Panc1 (cell line): ENCODE measurements around the gene ROBO1. TPM values are rescaled to one million over a fixed set of nuclear protein-coding genes. Genes with fewer than 3 reads are reported as not detected.

Experiments used
- ATAC-seq: fragments of 200-7000 bp; cut with Tn5 transposase; 2 replicates; pipeline ENCODE4 v1.9.1; 2020; ENCODE audit warnings: mild to moderate bottlenecking, moderate library complexity
- BruUV-seq: library from RNA; stranded (reverse); fragments of 400-500 nt; replicated peaks from 2 replicates; lab custom pipeline; 2021; lab: Mats Ljungman, UMichigan
- CTCF ChIA-PET: fragments of 300-600 bp; sonication (Branson Sonifier 250); formaldehyde crosslinking; loops from one replicate; lab custom pipeline; 2022; ENCODE audit warnings: antibody characterized with exemption; lab: Charles Lee
- POLR2A ChIA-PET: fragments of 300-600 bp; sonication (Branson Sonifier 250); formaldehyde crosslinking; loops from one replicate; lab custom pipeline; 2022; ENCODE audit warnings: antibody characterized with exemption; lab: Charles Lee
- DNase-seq: peaks from one replicate; pipeline ENCODE4 v3.0.0-alpha.2; 2010; ENCODE audit warnings: low read depth, low spot score
- H3K27ac ChIP-seq: 2 replicates; pipeline ENCODE4 v1.5.1; 2011; ENCODE audit warnings: mild to moderate bottlenecking, low read length, inconsistent platforms
- H3K27me3 ChIP-seq: fragments of 200-500 bp; sonication (Bioruptor generic); 2 replicates; pipeline ENCODE4 v1.6.0; 2014; ENCODE audit warnings: low read length, inconsistent platforms; ENCODE audit not compliant: control insufficient read depth, insufficient read depth
- H3K36me3 ChIP-seq: fragments of 200-500 bp; sonication (Bioruptor generic); 2 replicates; pipeline ENCODE4 v1.5.1; 2014; ENCODE audit warnings: inconsistent platforms, mild to moderate bottlenecking, low read length, moderate library complexity; ENCODE audit not compliant: control insufficient read depth, insufficient read depth
- H3K4me1 ChIP-seq: 2 replicates; pipeline ENCODE4 v1.5.1; 2011; ENCODE audit warnings: inconsistent platforms, mild to moderate bottlenecking, low read length, moderate library complexity; ENCODE audit not compliant: control insufficient read depth, insufficient read depth
- H3K4me3 ChIP-seq, 2 experiments: 2 replicates each; pipeline ENCODE4 v1.5.1; 2011 to 2012; ENCODE audit warnings: low read depth in 2 of 2, low read length in 2 of 2, mild to moderate bottlenecking in 2 of 2, inconsistent platforms in 1 of 2, moderate library complexity in 1 of 2
- H3K9me3 ChIP-seq: fragments of 200-500 bp; sonication (Bioruptor generic); 2 replicates; pipeline ENCODE4 v1.5.1; 2014; ENCODE audit warnings: low read depth, mild to moderate bottlenecking, inconsistent platforms, low read length, moderate library complexity; ENCODE audit not compliant: control insufficient read depth, insufficient read depth
- POLR2AphosphoS5 ChIP-seq: IDR thresholded peaks from 2 replicates; pipeline ENCODE4 v1.6.1; 2012; ENCODE audit warnings: mild to moderate bottlenecking, low read depth, low read length, moderate library complexity
- SIN3A ChIP-seq: IDR thresholded peaks from 2 replicates; pipeline ENCODE4 v1.6.1; 2012; ENCODE audit warnings: low read depth, mild to moderate bottlenecking, low read length, moderate library complexity, borderline replicate concordance; ENCODE audit not compliant: insufficient read depth
- TCF7L2 ChIP-seq: IDR thresholded peaks from 2 replicates; pipeline ENCODE4 v1.6.1; 2011; ENCODE audit warnings: mild to moderate bottlenecking, low read depth, low read length, inconsistent platforms
- in situ Hi-C: cut with HindIII; loops from 2 replicates; pipeline ENCODE4 v1.10.0; 2016; ENCODE audit warnings: low sequenced_read_pairs, low pct_unique_long_range_greater_than_20kb
- intact Hi-C: fragments of 100-400 bp; cut with micrococcal nuclease; formaldehyde crosslinking; loops from one replicate; pipeline ENCODE4 v1.10.0; 2022; ENCODE audit not compliant: unreplicated experiment
- total RNA-seq: library from RNA; stranded (reverse); gene quantifications from one replicate; pipeline ENCODE4 v1.2.1, GENCODE V29; 2021; ENCODE audit not compliant: unreplicated experiment
- TF ChIP-seq, protein P1 (sequence below), 2 experiments: IDR thresholded peaks; 2 replicates each; pipeline ENCODE4 v1.6.1; 2011 to 2012; ENCODE audit warnings: low read depth in 2 of 2, control low read depth in 1 of 2, low read length in 1 of 2, mild to moderate bottlenecking in 1 of 2, moderate library complexity in 1 of 2; ENCODE audit not compliant: insufficient read depth in 1 of 2
- TF ChIP-seq, protein P2 (sequence below): fragments of 450-650 bp; IDR thresholded peaks from 2 replicates; pipeline ENCODE4 v1.5.1; 2017; ENCODE audit warnings: mild to moderate bottlenecking

Gene ROBO1
- total RNA-seq, 1 experiment from 2014 or later = 61.6 TPM

DNA sequence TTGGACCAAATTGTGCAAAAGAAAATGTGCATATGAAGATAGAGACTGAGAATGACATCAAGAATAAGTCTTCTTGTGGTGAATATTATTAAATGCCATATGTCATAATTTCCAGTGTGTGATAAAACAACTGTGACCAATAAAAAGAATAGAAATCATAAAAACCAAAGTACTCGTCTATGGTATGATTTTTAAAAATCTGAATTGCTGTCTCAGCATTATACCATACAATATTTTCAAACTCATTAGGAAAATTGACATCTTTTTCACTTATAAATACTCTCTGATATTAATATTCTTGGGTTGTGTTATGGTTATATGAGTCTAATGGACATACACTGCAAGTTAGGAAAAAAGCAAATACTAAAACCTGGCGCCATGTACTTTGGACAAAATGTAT, 279.4 kb downstream of the ROBO1 start:
- in situ Hi-C loops (no loop called here), intact Hi-C loops (no loop called here)
- Histone ChIP-seq H3K4me1 (no peaks in the 10 kb centered on the region), H3K9me3 (no peaks in the 10 kb centered on the region), H3K27ac (no peak overlapping the region), H3K27me3 (no peaks in the 10 kb centered on the region), H3K4me3 (no peak overlapping the region), H3K36me3 (no peaks in the 10 kb centered on the region)
- TF ChIP-seq, protein P1, sequence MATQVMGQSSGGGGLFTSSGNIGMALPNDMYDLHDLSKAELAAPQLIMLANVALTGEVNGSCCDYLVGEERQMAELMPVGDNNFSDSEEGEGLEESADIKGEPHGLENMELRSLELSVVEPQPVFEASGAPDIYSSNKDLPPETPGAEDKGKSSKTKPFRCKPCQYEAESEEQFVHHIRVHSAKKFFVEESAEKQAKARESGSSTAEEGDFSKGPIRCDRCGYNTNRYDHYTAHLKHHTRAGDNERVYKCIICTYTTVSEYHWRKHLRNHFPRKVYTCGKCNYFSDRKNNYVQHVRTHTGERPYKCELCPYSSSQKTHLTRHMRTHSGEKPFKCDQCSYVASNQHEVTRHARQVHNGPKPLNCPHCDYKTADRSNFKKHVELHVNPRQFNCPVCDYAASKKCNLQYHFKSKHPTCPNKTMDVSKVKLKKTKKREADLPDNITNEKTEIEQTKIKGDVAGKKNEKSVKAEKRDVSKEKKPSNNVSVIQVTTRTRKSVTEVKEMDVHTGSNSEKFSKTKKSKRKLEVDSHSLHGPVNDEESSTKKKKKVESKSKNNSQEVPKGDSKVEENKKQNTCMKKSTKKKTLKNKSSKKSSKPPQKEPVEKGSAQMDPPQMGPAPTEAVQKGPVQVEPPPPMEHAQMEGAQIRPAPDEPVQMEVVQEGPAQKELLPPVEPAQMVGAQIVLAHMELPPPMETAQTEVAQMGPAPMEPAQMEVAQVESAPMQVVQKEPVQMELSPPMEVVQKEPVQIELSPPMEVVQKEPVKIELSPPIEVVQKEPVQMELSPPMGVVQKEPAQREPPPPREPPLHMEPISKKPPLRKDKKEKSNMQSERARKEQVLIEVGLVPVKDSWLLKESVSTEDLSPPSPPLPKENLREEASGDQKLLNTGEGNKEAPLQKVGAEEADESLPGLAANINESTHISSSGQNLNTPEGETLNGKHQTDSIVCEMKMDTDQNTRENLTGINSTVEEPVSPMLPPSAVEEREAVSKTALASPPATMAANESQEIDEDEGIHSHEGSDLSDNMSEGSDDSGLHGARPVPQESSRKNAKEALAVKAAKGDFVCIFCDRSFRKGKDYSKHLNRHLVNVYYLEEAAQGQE (IDR thresholded peaks at IDR 0.05; ENCODE audit: insufficient read depth in 1 of 2, low read depth in 2 of 2, low read length in 1 of 2) = no peak
- TF ChIP-seq POLR2AphosphoS5 (no peak), TCF7L2 (no peak), SIN3A (no peak)
- TF ChIP-seq, protein P2, sequence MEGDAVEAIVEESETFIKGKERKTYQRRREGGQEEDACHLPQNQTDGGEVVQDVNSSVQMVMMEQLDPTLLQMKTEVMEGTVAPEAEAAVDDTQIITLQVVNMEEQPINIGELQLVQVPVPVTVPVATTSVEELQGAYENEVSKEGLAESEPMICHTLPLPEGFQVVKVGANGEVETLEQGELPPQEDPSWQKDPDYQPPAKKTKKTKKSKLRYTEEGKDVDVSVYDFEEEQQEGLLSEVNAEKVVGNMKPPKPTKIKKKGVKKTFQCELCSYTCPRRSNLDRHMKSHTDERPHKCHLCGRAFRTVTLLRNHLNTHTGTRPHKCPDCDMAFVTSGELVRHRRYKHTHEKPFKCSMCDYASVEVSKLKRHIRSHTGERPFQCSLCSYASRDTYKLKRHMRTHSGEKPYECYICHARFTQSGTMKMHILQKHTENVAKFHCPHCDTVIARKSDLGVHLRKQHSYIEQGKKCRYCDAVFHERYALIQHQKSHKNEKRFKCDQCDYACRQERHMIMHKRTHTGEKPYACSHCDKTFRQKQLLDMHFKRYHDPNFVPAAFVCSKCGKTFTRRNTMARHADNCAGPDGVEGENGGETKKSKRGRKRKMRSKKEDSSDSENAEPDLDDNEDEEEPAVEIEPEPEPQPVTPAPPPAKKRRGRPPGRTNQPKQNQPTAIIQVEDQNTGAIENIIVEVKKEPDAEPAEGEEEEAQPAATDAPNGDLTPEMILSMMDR = no peak
- no TSS peak for BruUV-seq
- DNase-seq (no peak), ATAC-seq (no peak)
- POLR2A ChIA-PET = no interaction called here
- CTCF ChIA-PET = no interaction called here

DNA sequence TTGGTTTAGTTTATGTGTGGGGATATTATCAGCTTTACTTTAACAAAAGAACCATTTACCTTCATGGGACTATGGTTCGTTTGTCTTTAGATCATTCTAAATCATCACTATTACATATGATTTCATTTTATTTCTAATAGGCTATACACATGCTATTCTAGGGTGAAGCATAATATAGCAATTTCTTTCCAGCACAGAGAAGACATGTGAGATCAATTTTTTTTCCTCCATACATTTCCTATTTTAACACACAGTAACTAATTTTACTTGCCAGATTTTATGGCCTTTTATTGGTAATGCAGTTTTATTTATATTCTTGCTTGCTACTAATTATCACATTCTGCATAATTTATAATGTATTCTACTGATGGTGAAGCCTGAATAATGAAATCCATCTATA, 287.1 kb downstream of the ROBO1 start:
- DNase-seq (no peak), ATAC-seq (no peak)
- Histone ChIP-seq H3K4me1 (no peaks in the 10 kb centered on the region), H3K27me3 (no peaks in the 10 kb centered on the region), H3K36me3 (no peaks in the 10 kb centered on the region; the same call in 1 of the 2 replicates), H3K27ac (no peak overlapping the region), H3K4me3 (no peak overlapping the region), H3K9me3 (no peaks in the 10 kb centered on the region)
- TF ChIP-seq, protein P2 = no peak
- TF ChIP-seq POLR2AphosphoS5 (no peak), TCF7L2 (no peak), SIN3A (no peak)
- TF ChIP-seq, protein P1 (IDR thresholded peaks at IDR 0.05; ENCODE audit: insufficient read depth in 1 of 2, low read depth in 2 of 2, low read length in 1 of 2) = no peak
- in situ Hi-C loops (no loop called here), intact Hi-C loops (no loop called here)
- ChIA-PET POLR2A (no interaction called here), CTCF (no interaction called here)
- no TSS peak for BruUV-seq
